SKM-1 (cell line): ENCODE data around the gene ZFAND5.

Experiments used
- DNase-seq: peaks from one replicate; lab custom pipeline; 2025; ENCODE audit not compliant: unreplicated experiment; lab: John Stamatoyannopoulos, UW

Gene ZFAND5, protein sequence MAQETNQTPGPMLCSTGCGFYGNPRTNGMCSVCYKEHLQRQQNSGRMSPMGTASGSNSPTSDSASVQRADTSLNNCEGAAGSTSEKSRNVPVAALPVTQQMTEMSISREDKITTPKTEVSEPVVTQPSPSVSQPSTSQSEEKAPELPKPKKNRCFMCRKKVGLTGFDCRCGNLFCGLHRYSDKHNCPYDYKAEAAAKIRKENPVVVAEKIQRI

DNA sequence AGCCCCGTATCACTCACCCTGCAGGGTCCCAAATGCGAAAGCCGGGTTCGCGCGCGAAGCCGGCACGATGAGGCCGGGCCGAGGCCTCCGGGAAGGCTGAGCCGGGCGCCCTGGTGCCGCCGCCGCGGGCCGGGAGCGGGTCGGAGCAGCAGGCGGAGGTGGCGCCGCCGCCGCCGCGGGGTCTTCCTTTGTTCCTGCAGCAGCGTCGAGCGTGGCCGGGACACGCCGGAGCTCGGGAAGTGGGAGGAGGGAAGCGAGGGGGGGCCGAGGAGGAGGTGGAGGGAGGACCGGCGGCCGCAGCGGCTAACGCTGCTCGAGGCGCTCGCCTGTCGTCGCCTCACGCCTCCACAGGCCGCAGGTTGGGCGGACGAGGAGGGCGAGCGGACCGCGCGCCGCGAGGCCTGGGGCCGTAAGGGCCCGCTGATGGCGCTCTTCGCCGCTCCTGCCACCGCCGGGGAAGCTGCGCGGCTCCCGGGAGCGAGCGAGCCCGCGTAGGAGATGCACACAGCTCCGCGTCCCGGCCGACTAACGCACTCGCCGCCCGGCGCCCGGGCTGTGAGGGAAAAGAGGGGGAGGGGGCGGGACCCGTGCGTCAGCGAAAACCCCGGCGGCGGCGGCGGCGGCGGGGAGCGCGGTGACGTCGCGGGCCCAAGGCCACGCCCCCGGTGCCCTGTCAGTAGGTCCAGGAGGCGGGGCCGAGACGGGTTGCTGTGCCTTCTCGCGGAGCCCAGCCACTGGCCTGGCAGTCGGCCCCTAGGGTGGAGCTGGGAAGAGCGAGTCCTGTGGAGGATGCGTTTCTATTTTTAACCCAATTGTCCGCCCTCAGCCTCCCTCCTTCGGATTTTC, at the start of gene ZFAND5:
ZFAND5 (minus strand) TSS at position 530 of the 846 bp plus-strand sequence. CDS start 4,430 bp downstream, outside the sequence.
- DNase-seq: peak; percentile 40

DNA sequence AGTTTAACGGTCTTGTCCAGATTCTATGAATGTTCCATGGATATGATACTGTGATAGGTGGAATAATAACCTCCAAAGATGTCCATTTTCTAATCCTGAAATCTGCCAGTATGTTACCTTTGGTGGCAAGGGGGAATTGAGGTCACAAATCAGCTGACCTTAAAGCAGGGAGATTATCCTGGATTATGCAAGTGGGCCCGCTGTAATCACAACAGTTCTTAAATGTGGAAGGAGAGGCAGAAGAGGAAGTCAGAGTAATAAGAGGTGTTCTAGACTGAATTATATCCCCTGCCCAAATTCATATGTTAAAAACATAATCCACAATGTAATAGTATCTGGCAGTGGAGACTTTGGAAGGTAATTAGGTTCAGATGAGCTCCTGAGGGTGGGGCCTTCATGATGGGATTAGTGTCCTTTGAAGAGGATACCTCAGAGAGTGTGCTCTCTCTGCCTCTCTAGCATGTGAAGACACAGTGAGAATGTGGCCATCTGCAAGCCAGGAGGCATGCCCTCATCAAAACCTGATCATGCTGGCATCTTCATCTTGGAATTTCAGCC, 47.6 kb upstream of the ZFAND5 start:
- no peak for DNase-seq

GRCh38 chr9:72410214-72410613, 45.2 kb upstream of the ZFAND5 start:
- no peak for DNase-seq

DNA sequence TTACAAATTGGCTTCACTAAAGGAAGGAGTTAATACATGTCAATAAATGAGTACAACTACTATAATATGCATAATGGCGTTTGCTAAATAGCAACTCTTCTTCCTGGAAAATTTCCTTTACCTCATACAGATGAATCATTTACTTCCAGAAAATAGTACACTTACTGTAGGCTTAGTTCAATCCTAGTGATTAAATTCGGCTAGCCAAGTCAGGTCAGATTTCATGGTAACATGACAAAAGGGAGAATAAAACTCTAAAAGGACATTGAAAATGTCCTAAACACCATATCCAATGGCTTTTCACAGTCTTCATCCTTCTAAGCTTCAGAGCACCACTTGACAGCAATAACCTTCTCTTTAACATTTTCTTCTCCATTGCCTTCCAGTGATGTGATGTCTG, 42.1 kb upstream of the ZFAND5 start:
- DNase-seq: no peak

GRCh38 chr9:72402744-72403143, 37.7 kb upstream of the ZFAND5 start:
- no peak for DNase-seq

DNA sequence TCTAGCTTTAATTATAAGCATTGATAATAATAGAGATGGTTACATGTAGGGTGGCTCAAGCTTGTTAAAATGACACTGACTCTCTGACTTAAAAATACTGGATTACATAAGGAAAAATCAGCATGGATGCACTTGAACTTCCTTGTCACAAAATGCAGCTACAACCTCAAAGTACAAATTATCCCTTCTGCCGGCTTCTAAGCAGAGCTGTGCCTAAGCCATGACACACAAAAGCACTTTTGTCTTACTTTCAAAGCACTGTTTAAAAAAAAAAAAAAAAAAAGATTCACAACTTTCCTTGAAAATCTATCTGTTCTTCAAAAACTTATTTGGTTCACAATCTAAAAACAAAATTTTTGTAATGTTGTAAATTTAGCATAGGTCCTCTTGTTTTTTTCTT, 36.4 kb upstream of the ZFAND5 start:
- DNase-seq: no peak

GRCh38 chr9:72400866-72401265, 35.9 kb upstream of the ZFAND5 start:
- no peak for DNase-seq

DNA sequence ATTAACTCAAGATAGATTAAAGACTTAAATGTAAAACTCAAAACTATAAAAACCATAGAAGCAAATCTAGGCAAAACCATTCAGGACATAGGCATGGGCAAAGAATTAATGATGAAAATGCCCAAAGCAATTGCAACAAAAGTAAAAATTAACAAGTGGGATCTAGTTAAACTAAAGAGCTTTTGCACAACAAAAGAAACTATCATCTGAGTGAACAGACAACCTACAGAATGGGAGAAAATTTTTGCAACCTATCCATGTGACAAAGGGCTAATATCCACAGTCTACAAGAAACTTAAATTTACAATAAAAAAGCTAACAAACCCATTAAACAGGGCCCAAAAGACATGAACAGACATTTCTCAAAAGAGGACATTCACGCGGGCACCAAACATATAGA, 34.4 kb upstream of the ZFAND5 start:
- no peak for DNase-seq

DNA sequence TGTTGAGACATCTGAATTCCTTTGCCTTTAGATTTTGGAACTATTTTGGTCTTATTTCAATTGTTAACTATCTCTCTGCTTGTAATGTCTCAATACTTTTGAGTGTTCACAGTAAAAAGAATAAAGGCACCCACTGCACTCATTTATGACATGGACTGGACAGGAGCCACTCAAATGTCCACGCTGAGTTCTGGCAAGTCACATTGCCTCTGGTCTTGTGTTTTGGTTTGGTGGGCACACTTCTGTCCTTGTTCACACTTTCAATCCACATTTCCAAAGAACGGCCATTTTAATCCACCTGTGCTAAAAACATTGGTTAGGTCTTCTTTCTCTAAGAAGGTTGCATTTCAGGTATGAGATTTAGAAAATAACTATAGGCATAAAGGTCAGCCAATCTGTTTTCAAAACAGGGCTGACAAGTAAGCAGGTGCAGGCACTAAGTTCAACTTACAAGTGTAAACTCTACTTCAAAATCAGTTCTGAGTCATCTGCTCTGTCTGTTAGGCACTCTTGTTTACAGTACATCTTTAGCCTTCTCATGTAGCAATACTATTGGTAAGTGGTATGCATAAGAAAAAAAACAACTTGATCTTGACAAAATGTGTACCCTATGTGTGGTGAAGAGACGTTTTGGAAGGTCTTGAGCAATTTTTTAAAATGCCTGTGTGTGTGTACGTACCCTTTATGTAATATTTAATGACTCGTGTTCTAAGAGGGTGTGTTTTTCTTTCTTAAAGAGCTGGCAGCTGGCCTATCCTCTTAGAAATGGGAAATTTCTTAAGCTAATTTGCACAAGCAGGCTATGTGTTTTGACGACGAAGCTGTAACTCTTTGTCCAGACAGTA, 31.5 kb upstream of the ZFAND5 start:
- DNase-seq: no peak

DNA sequence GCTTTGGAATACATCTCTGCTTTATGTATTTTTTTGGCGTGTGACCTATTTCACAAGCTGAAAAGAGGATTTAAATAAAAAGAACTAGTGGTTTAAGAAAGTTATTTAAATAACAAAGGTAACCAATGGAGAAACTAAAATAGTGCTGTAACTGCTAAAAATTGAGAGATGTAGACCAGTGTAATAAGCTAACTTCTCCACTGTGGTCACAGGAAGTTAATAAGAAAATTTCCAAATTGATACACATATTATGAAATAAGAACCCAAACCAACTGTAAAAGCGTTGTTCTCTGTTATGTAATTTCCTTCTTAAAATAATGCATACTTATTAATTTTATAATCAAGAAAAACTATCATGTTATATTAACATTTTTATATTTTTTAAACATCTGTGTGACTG, 29.1 kb upstream of the ZFAND5 start:
- DNase-seq: no peak

DNA sequence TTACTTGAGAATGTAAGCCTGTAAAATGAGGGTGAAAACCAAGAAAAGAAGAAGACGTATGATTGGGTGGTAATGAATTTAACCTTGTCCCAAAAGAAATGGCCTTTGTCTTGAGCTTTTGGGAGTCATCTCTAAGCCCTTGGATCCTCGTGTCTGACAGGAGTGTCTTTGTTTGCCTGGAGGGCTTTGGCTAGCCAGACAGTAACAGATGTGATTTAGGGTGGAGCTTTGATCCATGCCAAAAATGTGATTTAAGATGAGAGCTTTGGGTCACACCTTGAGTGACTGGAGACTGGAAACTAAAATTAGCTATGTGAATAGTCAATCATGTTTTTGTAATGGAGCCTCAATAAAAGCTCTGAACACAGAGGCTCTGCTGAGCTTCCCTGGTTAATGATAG, 25.9 kb upstream of the ZFAND5 start:
- no peak for DNase-seq

DNA sequence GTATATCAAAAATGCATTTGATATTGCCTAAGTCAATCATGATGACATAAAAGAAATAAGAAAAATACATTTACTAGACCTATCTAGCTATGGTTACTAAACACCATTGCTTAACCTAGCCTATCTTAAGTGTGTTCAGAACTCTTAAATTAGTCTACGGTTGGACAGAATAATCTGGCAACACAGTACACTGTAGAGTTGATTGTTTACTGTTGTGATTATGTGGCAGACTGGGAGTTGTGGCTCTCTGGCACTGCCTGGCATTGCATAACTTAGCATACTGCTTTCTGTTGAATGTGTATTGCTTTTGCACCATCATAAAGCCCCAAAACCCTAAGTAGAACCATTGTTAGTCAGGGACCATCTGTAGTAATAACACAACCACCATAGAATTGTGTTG, 21.2 kb upstream of the ZFAND5 start:
- DNase-seq: no peak

DNA sequence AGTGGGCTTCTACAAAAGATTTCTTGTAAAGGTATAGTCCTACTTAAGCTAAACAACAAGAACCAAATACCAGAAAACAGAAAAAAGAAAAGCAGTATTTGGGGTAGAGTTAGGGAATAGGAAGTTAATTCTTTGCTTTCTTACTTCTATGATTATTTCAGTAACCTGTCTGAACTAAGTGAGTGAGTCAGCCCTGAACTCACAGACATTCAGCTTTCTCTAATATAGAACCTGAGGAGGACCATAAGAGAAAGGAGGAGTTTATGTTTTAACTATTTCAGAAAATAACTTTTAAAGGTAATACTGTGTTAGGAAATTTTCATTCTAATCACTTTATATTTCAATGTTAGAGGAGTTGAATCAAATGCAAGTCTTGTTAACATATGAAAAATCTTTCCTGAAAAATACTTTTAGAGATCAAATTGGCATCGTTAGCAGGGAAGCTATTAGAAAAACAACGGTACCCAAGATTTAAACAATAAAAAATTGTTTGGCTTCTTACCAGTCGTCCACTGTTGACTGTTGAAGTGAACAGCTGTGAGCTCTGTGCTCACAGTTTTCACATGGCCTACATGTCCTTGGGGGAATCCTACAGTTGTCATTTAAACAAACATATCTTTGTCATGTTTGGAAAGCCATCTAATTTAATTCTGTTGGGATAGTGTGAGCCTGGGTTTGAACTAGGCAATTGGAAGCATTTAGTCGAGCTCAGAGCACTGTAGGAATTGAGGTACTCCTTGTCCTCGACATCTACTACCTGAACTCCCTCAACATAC, 19.9 kb upstream of the ZFAND5 start:
- DNase-seq: no peak

DNA sequence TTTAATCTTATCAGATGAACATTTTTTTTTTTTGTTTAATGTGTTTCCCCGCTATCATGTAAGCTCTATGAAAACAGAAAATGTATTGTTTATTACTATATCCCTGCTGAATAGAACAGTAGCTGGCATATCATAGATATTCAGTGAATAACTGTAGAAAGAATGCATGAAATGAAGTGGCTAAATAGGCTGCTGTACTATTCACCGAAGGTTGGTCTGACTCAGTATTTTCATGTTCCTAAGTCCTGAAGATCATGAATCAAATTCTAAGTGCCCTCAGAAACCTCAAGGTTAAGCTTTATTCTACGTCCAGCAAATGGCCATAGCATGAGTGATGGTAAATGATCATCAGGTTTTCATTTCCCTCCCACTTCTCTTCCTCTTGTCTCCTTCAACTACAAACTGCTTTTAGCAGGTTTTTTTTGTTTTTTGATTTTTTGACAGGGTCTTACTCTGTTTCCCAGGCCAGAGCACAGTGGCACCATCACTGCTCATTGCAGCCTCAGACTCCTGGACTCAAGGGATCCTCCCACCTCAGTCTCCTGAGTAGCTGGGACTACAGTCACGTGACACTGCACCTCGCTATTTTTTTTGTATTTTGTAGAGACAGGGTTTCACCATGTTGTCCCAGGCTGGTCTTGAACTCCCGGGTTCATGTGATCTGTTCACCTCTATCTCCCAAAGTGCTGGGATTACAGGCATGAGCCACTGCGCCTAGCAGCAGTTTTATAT, 19.1 kb upstream of the ZFAND5 start:
- no peak for DNase-seq

DNA sequence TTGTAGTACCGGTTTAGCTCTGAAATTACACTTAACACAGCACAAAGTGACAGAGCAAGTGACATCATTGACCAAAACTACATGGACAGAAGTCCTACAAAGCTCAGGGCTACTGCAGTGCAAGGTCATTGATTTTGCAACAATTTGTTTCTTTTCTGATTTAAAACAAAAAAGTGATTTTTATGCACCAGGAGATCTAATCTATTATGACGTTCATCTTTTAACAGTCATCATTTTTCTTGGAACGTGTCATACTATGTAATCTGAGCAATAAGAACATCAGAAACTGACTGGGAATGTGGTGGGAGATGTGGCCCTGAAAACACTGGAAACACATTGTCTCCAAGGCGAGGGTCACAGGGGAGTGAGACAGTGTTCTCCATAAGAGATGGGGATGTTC, 17.4 kb upstream of the ZFAND5 start:
- no peak for DNase-seq

- DNase-seq: no peak
These were observed 12.0 kb upstream of the ZFAND5 start for GRCh38 chr9:72377041-72377440.

DNA sequence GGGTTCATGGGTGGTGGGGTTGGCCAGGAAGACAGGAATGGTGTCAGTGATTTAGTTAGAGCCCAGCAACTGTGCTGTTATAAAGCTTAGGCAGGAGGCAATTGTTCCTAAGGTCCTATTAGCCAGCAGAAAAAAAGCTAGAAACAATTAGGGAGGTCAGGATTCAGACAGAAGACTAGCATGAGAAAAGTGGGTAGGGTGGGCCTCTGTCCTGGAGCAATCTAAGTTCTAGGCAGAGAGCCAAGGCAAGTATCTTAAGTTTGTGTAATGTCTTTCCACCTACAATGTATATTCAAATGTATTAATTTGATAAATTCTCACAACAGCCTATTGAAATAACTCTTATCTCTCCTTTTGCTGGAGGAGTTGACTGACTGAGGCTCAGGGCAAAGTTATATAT, 6.1 kb upstream of the ZFAND5 start:
- DNase-seq: no peak

GRCh38 chr9:72365525-72366256, 683 bp upstream of the ZFAND5 start:
- no peak for DNase-seq

DNA sequence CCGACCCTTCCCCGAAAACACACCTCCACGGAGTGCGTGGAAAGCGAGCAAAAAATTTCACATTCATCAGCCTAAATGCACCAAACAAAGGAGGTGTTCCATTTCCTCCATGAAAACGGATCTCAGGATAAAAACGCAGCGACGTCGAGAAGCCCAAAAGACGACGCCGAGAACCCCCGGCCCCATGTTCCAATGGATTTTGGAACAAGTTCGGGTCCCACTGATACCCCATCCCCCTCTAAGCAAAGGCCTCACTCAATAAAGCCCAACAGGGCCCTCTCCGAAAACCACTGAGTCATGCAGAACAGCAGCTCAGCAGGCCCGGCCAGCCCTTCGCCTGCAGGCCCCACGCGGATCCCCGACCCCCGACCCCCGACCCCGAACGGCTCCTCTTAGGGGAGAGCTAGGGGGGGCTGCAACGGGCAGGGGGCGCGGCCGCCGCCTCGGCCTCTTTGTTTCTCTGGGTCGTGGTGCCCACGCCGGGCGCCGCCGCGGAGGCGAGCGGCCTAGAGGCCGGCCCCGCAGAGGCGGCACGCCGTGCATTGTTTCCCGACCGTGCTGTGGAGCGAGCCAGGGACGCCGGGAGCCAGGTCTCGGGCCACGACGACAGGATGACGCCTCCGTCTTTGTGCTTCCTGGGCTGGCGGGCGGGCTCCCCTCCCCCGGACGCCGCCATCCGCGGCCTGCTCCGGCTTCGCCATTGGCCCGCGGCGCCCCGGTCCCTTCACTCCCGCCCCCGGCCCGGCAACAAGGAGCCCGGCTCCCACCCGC, 915 bp downstream of the ZFAND5 start:
- DNase-seq: no peak
